NCI-H82 treated with DMSO at 0.1 percent for 48 hours (cell line): ENCODE measurements around the gene OR5K1.

ENCODE experiments used
- DNase-seq: peaks from one replicate; lab custom pipeline; 2025; ENCODE audit not compliant: unreplicated experiment; lab: John Stamatoyannopoulos, UW

OR5K1 gene

GRCh38 chr3:98513736-98514135 is 50.7 kb downstream of the OR5K1 start:
- DNase-seq: no peak

GRCh38 chr3:98514948-98515347 is 51.9 kb downstream of the OR5K1 start:
- DNase-seq: no peak

- no peak for DNase-seq
Measured at GRCh38 chr3:98518816-98519215, 55.8 kb downstream of the OR5K1 start.

GRCh38 chr3:98519351-98519750 is 56.4 kb downstream of the OR5K1 start:
- DNase-seq: no peak

- peak; percentile 35 for DNase-seq
Measured at GRCh38 chr3:98521897-98522543, 59.0 kb downstream of the OR5K1 start.
